ENCODE data around the gene CD55.
A peak's percentile ranks its signal among the peaks of the same experiment; 100 is the strongest.

Gene CD55

GRCh38 chr1:207321079-207321789, at the start of gene CD55:
CD55 (plus strand) TSS chr1:207321678; CDS start chr1:207321766, 88 bp downstream.
- Histone ChIP-seq H3K9me3 (ENCODE audit: control insufficient read depth in 2 of 2, low read length in 2 of 2) (no peaks in the 10 kb centered on the region), H3K4me1 (ENCODE audit: control insufficient read depth, insufficient read depth, low read length) (peaks cover 12% of the 10 kb centered on the region), H3K36me3 (ENCODE audit: control insufficient read depth in 2 of 2, insufficient read depth in 2 of 2, low read length in 2 of 2) (peaks cover 0 to 4% of the 10 kb centered on the region in 2 donors), H3K27ac (ENCODE audit: low read length) (peak within 1 kb of the TSS; percentile 81), H3K4me3 (ENCODE audit: low read length in 2 of 2) (peak within 1 kb of the TSS; percentile 83 to 89), H3K9ac (ENCODE audit: low read length in 2 of 2) (peak within 1 kb of the TSS; percentile 90), H3K27me3 (ENCODE audit: control insufficient read depth in 1 of 2, insufficient read depth in 2 of 2, low read length in 2 of 2) (no peaks in the 10 kb centered on the region)

- Histone ChIP-seq H3K4me1 (ENCODE audit: control insufficient read depth, insufficient read depth, low read length) (no peaks in the 10 kb centered on the region), H3K27me3 (ENCODE audit: control insufficient read depth in 1 of 2, insufficient read depth in 2 of 2, low read length in 2 of 2) (no peaks in the 10 kb centered on the region), H3K9ac (ENCODE audit: low read length in 2 of 2) (no peak overlapping the region), H3K36me3 (ENCODE audit: control insufficient read depth in 2 of 2, insufficient read depth in 2 of 2, low read length in 2 of 2) (no peaks in the 10 kb centered on the region), H3K27ac (ENCODE audit: low read length) (no peak overlapping the region), H3K9me3 (ENCODE audit: control insufficient read depth in 2 of 2, low read length in 2 of 2) (no peaks in the 10 kb centered on the region), H3K4me3 (ENCODE audit: low read length in 2 of 2) (no peak overlapping the region)
These were observed 46.6 kb upstream of the CD55 start for GRCh38 chr1:207274882-207275281.

DNA sequence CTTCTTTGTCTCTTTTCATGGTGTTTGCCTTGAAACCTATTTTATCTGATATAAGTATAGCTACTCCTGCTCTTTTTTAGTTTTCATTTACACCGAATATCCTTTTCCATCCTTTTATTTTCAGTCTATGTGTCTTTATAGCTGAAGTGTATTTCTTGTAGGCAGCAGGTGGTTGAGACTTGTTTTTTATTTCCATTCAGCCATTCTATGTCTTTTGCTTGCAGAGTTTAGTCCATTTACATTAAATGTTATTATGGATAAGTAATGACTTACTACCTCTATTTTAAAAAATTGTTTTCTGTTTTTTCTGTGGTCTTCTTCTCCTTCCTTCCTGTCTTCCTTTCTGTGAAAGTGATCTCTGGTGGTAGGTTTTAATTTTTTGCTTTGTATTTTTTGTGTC, 45.0 kb upstream of the CD55 start:
- no peak overlapping the region for H3K27ac ChIP-seq (ENCODE audit: low read length)
- H3K9me3 ChIP-seq (ENCODE audit: control insufficient read depth in 2 of 2, low read length in 2 of 2), result no peaks in the 10 kb centered on the region
- H3K4me3 ChIP-seq (ENCODE audit: low read length in 2 of 2), result no peak overlapping the region
- no peaks in the 10 kb centered on the region for H3K36me3 ChIP-seq (ENCODE audit: control insufficient read depth in 2 of 2, insufficient read depth in 2 of 2, low read length in 2 of 2)
- H3K27me3 ChIP-seq (ENCODE audit: control insufficient read depth in 1 of 2, insufficient read depth in 2 of 2, low read length in 2 of 2), result no peaks in the 10 kb centered on the region
- no peaks in the 10 kb centered on the region for H3K4me1 ChIP-seq (ENCODE audit: control insufficient read depth, insufficient read depth, low read length)
- H3K9ac ChIP-seq (ENCODE audit: low read length in 2 of 2), result no peak overlapping the region

- H3K27me3 ChIP-seq (ENCODE audit: control insufficient read depth in 1 of 2, insufficient read depth in 2 of 2, low read length in 2 of 2), result no peaks in the 10 kb centered on the region
- no peaks in the 10 kb centered on the region for H3K36me3 ChIP-seq (ENCODE audit: control insufficient read depth in 2 of 2, insufficient read depth in 2 of 2, low read length in 2 of 2)
- H3K4me3 ChIP-seq (ENCODE audit: low read length in 2 of 2), result no peak overlapping the region
- no peaks in the 10 kb centered on the region for H3K4me1 ChIP-seq (ENCODE audit: control insufficient read depth, insufficient read depth, low read length)
- no peak overlapping the region for H3K9ac ChIP-seq (ENCODE audit: low read length in 2 of 2)
- no peak overlapping the region for H3K27ac ChIP-seq (ENCODE audit: low read length)
- H3K9me3 ChIP-seq (ENCODE audit: control insufficient read depth in 2 of 2, low read length in 2 of 2), result no peaks in the 10 kb centered on the region
These were observed 44.2 kb upstream of the CD55 start for GRCh38 chr1:207277241-207277640.

- Histone ChIP-seq H3K36me3 (ENCODE audit: control insufficient read depth in 2 of 2, insufficient read depth in 2 of 2, low read length in 2 of 2) (no peaks in the 10 kb centered on the region), H3K4me3 (ENCODE audit: low read length in 2 of 2) (no peak overlapping the region), H3K9ac (ENCODE audit: low read length in 2 of 2) (no peak overlapping the region), H3K4me1 (ENCODE audit: control insufficient read depth, insufficient read depth, low read length) (no peaks in the 10 kb centered on the region), H3K9me3 (ENCODE audit: control insufficient read depth in 2 of 2, low read length in 2 of 2) (no peaks in the 10 kb centered on the region), H3K27ac (ENCODE audit: low read length) (no peak overlapping the region), H3K27me3 (ENCODE audit: control insufficient read depth in 1 of 2, insufficient read depth in 2 of 2, low read length in 2 of 2) (no peaks in the 10 kb centered on the region)
These were observed 41.8 kb upstream of the CD55 start for GRCh38 chr1:207279652-207280051.

GRCh38 chr1:207280706-207281105, 40.8 kb upstream of the CD55 start:
- Histone ChIP-seq H3K4me3 (ENCODE audit: low read length in 2 of 2) (no peak overlapping the region), H3K4me1 (ENCODE audit: control insufficient read depth, insufficient read depth, low read length) (no peaks in the 10 kb centered on the region), H3K27ac (ENCODE audit: low read length) (no peak overlapping the region), H3K27me3 (ENCODE audit: control insufficient read depth in 1 of 2, insufficient read depth in 2 of 2, low read length in 2 of 2) (no peaks in the 10 kb centered on the region), H3K36me3 (ENCODE audit: control insufficient read depth in 2 of 2, insufficient read depth in 2 of 2, low read length in 2 of 2) (no peaks in the 10 kb centered on the region), H3K9me3 (ENCODE audit: control insufficient read depth in 2 of 2, low read length in 2 of 2) (no peaks in the 10 kb centered on the region), H3K9ac (ENCODE audit: low read length in 2 of 2) (no peak overlapping the region)

- Histone ChIP-seq H3K4me1 (ENCODE audit: control insufficient read depth, insufficient read depth, low read length) (peaks cover 4% of the 10 kb centered on the region), H3K36me3 (ENCODE audit: control insufficient read depth in 2 of 2, insufficient read depth in 2 of 2, low read length in 2 of 2) (no peaks in the 10 kb centered on the region), H3K9me3 (ENCODE audit: control insufficient read depth in 2 of 2, low read length in 2 of 2) (no peaks in the 10 kb centered on the region), H3K27me3 (ENCODE audit: control insufficient read depth in 1 of 2, insufficient read depth in 2 of 2, low read length in 2 of 2) (no peaks in the 10 kb centered on the region), H3K27ac (ENCODE audit: low read length) (no peak overlapping the region), H3K4me3 (ENCODE audit: low read length in 2 of 2) (no peak overlapping the region), H3K9ac (ENCODE audit: low read length in 2 of 2) (no peak overlapping the region)
These were observed 39.4 kb upstream of the CD55 start for GRCh38 chr1:207282058-207282457.

DNA sequence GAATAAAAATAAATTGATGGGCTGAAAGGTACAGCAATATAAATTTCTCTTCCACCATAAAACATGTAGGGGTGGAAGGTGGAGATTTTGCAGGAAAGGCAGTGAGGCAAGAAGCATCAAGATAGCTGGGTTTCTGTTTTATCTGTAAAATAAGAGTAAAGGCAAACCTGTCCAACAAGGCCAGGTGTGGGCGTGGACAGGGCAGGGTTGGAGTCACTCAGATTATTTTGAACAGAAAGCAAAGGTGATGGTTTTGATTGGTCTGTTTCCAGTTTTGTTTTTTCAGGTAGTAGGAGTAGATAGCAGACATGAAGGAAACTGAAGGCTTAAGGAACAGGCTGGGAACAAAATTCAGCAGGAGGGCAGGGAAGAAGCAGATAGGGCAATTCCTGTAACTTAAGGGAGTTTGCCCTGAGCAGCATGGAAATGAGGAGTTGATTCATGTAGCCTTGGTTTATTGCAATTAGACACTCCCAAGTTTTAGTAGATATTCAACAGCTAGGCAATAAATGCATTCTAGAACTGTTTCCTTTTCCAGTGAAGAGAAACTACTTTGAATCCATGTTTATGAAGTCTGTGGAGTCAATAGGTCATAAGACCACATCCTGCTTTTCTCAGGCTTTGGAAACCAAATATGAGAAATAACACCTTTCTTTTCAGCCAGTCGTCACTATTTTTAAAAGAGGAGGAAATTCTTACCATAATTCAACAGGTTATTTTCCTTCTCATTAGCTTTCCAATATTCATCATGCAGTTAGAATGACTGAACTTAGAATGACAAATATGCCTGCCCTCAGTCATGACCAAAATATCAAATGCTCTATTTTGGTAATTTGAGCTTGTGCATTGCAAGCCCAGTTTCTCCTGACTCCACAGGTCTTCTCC, 38.7 kb upstream of the CD55 start:
- Histone ChIP-seq H3K9me3 (ENCODE audit: control insufficient read depth in 2 of 2, low read length in 2 of 2) (no peaks in the 10 kb centered on the region), H3K9ac (ENCODE audit: low read length in 2 of 2) (no peak overlapping the region), H3K4me1 (ENCODE audit: control insufficient read depth, insufficient read depth, low read length) (peaks cover 4% of the 10 kb centered on the region), H3K27me3 (ENCODE audit: control insufficient read depth in 1 of 2, insufficient read depth in 2 of 2, low read length in 2 of 2) (no peaks in the 10 kb centered on the region), H3K27ac (ENCODE audit: low read length) (no peak overlapping the region), H3K36me3 (ENCODE audit: control insufficient read depth in 2 of 2, insufficient read depth in 2 of 2, low read length in 2 of 2) (no peaks in the 10 kb centered on the region), H3K4me3 (ENCODE audit: low read length in 2 of 2) (no peak overlapping the region)

GRCh38 chr1:207283421-207283820, 38.1 kb upstream of the CD55 start:
- Histone ChIP-seq H3K36me3 (ENCODE audit: control insufficient read depth in 2 of 2, insufficient read depth in 2 of 2, low read length in 2 of 2) (no peaks in the 10 kb centered on the region), H3K4me1 (ENCODE audit: control insufficient read depth, insufficient read depth, low read length) (peaks cover 4% of the 10 kb centered on the region), H3K4me3 (ENCODE audit: low read length in 2 of 2) (no peak overlapping the region), H3K27ac (ENCODE audit: low read length) (no peak overlapping the region), H3K27me3 (ENCODE audit: control insufficient read depth in 1 of 2, insufficient read depth in 2 of 2, low read length in 2 of 2) (no peaks in the 10 kb centered on the region), H3K9me3 (ENCODE audit: control insufficient read depth in 2 of 2, low read length in 2 of 2) (no peaks in the 10 kb centered on the region), H3K9ac (ENCODE audit: low read length in 2 of 2) (no peak overlapping the region)

DNA sequence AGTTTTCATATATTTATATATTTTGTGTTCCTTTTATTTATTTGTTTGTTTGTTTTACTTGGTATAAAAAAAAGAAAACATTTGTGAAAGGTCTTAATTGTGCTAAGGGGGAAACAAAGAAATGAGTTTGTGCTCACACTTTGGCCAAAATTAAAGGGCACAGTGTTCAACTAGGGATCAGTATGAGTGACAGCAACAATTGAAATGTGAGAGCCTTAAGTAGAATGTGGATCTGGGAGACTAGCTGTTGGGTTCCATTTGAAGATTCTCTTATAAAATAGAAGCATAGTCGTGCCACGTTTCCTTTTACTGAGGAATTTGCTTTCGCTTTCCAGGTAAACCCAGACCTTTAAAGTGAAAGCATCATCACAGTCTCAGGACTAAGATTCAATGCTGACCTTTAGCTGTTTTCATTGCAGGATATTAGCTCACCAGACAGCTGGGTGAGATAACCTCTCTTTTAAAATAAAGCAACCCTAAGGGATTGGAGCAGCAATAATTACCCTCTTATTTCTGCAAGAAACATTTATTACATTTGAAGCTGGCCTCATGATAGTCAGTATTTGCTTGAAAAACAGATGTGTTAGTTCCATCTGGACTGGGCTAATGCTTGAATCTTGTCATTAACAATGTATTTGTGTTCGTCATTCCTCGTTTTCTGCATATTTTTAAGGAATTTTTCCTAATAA, 37.1 kb upstream of the CD55 start:
- Histone ChIP-seq H3K4me1 (ENCODE audit: control insufficient read depth, insufficient read depth, low read length) (peaks cover 4% of the 10 kb centered on the region), H3K27me3 (ENCODE audit: control insufficient read depth in 1 of 2, insufficient read depth in 2 of 2, low read length in 2 of 2) (no peaks in the 10 kb centered on the region)

More for the DNA sequence above, 37.1 kb upstream of the CD55 start:
- Histone ChIP-seq H3K9ac (ENCODE audit: low read length in 2 of 2) (no peak overlapping the region), H3K36me3 (ENCODE audit: control insufficient read depth in 2 of 2, insufficient read depth in 2 of 2, low read length in 2 of 2) (no peaks in the 10 kb centered on the region), H3K9me3 (ENCODE audit: control insufficient read depth in 2 of 2, low read length in 2 of 2) (no peaks in the 10 kb centered on the region), H3K27ac (ENCODE audit: low read length) (no peak overlapping the region), H3K4me3 (ENCODE audit: low read length in 2 of 2) (no peak overlapping the region)

Measured in stomach smooth muscle (tissue), 2 donors.